ENCODE data around the gene ASPG. TPM values are rescaled to one million over a fixed set of nuclear protein-coding genes. Genes with fewer than 3 reads are reported as not detected.
A peak's percentile ranks its signal among the peaks of the same experiment; 100 is the strongest.

Gene ASPG
- total RNA-seq, 1 experiment from 2014 or later, result 3.4 TPM

DNA sequence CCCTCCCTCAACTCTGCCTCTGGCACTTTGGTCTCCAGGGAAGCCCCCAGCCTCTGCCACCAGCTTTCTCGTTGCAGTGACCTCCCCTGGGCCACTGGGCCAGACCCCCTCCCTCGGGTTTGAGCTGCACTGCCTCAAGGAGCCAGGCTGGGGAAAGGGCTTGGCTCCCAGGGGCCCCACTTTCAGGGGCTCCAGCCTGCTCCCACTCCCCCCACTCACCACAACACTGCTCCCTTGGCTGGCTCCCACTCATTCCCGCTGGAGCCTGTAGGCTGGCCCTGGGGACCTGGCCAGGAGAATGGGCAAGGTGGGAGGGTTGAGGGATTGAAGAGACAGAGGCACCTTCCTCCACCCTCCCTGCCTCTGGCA is 33.6 kb downstream of the ASPG start (continued):
- TF ChIP-seq, protein P1, sequence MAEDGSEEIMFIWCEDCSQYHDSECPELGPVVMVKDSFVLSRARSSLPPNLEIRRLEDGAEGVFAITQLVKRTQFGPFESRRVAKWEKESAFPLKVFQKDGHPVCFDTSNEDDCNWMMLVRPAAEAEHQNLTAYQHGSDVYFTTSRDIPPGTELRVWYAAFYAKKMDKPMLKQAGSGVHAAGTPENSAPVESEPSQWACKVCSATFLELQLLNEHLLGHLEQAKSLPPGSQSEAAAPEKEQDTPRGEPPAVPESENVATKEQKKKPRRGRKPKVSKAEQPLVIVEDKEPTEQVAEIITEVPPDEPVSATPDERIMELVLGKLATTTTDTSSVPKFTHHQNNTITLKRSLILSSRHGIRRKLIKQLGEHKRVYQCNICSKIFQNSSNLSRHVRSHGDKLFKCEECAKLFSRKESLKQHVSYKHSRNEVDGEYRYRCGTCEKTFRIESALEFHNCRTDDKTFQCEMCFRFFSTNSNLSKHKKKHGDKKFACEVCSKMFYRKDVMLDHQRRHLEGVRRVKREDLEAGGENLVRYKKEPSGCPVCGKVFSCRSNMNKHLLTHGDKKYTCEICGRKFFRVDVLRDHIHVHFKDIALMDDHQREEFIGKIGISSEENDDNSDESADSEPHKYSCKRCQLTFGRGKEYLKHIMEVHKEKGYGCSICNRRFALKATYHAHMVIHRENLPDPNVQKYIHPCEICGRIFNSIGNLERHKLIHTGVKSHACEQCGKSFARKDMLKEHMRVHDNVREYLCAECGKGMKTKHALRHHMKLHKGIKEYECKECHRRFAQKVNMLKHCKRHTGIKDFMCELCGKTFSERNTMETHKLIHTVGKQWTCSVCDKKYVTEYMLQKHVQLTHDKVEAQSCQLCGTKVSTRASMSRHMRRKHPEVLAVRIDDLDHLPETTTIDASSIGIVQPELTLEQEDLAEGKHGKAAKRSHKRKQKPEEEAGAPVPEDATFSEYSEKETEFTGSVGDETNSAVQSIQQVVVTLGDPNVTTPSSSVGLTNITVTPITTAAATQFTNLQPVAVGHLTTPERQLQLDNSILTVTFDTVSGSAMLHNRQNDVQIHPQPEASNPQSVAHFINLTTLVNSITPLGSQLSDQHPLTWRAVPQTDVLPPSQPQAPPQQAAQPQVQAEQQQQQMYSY (CRISPR knock-in tag; IDR thresholded peaks at IDR 0.05), result no peak
- TF ChIP-seq MXD4 (CRISPR knock-in tag; IDR thresholded peaks at IDR 0.05; ENCODE audit: borderline replicate concordance) (no peak), PRRX2 (CRISPR knock-in tag; IDR thresholded peaks at IDR 0.05) (no peak), ZNF121 (CRISPR knock-in tag; IDR thresholded peaks at IDR 0.05) (no peak), IRF2 (CRISPR knock-in tag; IDR thresholded peaks at IDR 0.05; ENCODE audit: borderline replicate concordance, low read depth) (no peak), EMX1 (CRISPR knock-in tag; IDR thresholded peaks at IDR 0.05) (no peak)
- TF ChIP-seq, protein P2, sequence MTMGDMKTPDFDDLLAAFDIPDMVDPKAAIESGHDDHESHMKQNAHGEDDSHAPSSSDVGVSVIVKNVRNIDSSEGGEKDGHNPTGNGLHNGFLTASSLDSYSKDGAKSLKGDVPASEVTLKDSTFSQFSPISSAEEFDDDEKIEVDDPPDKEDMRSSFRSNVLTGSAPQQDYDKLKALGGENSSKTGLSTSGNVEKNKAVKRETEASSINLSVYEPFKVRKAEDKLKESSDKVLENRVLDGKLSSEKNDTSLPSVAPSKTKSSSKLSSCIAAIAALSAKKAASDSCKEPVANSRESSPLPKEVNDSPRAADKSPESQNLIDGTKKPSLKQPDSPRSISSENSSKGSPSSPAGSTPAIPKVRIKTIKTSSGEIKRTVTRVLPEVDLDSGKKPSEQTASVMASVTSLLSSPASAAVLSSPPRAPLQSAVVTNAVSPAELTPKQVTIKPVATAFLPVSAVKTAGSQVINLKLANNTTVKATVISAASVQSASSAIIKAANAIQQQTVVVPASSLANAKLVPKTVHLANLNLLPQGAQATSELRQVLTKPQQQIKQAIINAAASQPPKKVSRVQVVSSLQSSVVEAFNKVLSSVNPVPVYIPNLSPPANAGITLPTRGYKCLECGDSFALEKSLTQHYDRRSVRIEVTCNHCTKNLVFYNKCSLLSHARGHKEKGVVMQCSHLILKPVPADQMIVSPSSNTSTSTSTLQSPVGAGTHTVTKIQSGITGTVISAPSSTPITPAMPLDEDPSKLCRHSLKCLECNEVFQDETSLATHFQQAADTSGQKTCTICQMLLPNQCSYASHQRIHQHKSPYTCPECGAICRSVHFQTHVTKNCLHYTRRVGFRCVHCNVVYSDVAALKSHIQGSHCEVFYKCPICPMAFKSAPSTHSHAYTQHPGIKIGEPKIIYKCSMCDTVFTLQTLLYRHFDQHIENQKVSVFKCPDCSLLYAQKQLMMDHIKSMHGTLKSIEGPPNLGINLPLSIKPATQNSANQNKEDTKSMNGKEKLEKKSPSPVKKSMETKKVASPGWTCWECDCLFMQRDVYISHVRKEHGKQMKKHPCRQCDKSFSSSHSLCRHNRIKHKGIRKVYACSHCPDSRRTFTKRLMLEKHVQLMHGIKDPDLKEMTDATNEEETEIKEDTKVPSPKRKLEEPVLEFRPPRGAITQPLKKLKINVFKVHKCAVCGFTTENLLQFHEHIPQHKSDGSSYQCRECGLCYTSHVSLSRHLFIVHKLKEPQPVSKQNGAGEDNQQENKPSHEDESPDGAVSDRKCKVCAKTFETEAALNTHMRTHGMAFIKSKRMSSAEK (CRISPR knock-in tag; IDR thresholded peaks at IDR 0.05; ENCODE audit: borderline replicate concordance), result no peak

DNA sequence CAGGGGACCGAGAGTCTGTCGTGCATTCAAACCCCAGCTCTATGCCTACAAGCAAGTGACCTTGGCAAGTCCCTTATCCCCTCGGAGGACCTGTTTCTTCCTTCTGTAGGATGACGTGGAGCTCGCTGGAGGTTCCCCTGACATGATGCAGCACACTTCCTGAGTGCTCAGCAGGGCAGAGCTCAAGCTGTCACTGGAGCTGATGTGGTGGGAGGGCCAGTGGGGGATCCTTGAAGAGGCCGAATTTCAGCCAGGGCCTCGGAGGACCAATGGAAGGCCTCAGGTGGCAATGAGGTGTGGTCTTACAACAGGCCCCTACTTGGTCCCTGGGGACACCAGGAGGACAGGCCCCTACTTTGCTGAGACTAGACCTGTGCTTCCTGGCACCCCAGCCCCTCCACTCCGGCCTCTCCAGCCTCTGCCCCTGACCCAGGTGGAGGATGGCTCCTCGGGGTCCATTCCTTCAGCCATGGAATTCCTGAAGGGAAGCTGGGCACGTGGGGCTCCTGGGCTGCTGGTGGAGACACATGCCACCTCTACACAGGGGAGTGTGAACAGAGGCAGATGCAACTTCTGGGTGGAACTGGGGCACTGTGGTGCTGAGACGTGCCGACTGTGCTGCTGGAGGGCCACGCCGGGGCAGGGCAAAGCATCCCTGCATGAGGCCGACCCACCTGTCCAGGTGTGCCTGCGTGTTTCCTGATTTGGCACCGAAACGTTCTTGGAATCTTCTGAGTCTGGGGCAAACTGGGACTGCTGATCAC is 34.2 kb downstream of the ASPG start:
- DNase-seq (ENCODE audit: low spot score) (peak; percentile 10), ATAC-seq (no peak)
- Mint-ChIP-seq H3K4me1 (peaks cover 4% of the 10 kb centered on the region), H3K27ac (no peak overlapping the region), H3K36me3 (peaks cover 6% of the 10 kb centered on the region), H3K27me3 (ENCODE audit: low read depth) (peaks cover 29% of the 10 kb centered on the region), H3K4me3 (no peak overlapping the region), H3K9me3 (peaks cover 7% of the 10 kb centered on the region)
- CTCF ChIA-PET, result interaction anchor here (1.0 to 2.1 kb wide), 4 partner anchors 23 to 445 kb away, joined by 4 to 9 read pairs (median 7); no protein-coding TSS in a partner anchor
- POLR2A ChIA-PET, result no interaction called here
- TF ChIP-seq JUN (CRISPR knock-in tag; IDR thresholded peaks at IDR 0.05) (no peak), NFE2L1 (CRISPR knock-in tag; IDR thresholded peaks at IDR 0.05) (no peak), ZNF396 (CRISPR knock-in tag; IDR thresholded peaks at IDR 0.05; ENCODE audit: borderline replicate concordance) (no peak), FOXK1 (CRISPR knock-in tag; IDR thresholded peaks at IDR 0.05) (no peak)
- TF ChIP-seq, protein P3, sequence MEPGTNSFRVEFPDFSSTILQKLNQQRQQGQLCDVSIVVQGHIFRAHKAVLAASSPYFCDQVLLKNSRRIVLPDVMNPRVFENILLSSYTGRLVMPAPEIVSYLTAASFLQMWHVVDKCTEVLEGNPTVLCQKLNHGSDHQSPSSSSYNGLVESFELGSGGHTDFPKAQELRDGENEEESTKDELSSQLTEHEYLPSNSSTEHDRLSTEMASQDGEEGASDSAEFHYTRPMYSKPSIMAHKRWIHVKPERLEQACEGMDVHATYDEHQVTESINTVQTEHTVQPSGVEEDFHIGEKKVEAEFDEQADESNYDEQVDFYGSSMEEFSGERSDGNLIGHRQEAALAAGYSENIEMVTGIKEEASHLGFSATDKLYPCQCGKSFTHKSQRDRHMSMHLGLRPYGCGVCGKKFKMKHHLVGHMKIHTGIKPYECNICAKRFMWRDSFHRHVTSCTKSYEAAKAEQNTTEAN (CRISPR knock-in tag; IDR thresholded peaks at IDR 0.05), result no peak
- TF ChIP-seq, protein P4, sequence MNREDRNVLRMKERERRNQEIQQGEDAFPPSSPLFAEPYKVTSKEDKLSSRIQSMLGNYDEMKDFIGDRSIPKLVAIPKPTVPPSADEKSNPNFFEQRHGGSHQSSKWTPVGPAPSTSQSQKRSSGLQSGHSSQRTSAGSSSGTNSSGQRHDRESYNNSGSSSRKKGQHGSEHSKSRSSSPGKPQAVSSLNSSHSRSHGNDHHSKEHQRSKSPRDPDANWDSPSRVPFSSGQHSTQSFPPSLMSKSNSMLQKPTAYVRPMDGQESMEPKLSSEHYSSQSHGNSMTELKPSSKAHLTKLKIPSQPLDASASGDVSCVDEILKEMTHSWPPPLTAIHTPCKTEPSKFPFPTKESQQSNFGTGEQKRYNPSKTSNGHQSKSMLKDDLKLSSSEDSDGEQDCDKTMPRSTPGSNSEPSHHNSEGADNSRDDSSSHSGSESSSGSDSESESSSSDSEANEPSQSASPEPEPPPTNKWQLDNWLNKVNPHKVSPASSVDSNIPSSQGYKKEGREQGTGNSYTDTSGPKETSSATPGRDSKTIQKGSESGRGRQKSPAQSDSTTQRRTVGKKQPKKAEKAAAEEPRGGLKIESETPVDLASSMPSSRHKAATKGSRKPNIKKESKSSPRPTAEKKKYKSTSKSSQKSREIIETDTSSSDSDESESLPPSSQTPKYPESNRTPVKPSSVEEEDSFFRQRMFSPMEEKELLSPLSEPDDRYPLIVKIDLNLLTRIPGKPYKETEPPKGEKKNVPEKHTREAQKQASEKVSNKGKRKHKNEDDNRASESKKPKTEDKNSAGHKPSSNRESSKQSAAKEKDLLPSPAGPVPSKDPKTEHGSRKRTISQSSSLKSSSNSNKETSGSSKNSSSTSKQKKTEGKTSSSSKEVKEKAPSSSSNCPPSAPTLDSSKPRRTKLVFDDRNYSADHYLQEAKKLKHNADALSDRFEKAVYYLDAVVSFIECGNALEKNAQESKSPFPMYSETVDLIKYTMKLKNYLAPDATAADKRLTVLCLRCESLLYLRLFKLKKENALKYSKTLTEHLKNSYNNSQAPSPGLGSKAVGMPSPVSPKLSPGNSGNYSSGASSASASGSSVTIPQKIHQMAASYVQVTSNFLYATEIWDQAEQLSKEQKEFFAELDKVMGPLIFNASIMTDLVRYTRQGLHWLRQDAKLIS (CRISPR knock-in tag; IDR thresholded peaks at IDR 0.05; ENCODE audit: borderline replicate concordance), result no peak
- TF ChIP-seq, protein P5, sequence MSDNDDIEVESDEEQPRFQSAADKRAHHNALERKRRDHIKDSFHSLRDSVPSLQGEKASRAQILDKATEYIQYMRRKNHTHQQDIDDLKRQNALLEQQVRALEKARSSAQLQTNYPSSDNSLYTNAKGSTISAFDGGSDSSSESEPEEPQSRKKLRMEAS (CRISPR knock-in tag; IDR thresholded peaks at IDR 0.05), result no peak
- TF ChIP-seq, protein P6, sequence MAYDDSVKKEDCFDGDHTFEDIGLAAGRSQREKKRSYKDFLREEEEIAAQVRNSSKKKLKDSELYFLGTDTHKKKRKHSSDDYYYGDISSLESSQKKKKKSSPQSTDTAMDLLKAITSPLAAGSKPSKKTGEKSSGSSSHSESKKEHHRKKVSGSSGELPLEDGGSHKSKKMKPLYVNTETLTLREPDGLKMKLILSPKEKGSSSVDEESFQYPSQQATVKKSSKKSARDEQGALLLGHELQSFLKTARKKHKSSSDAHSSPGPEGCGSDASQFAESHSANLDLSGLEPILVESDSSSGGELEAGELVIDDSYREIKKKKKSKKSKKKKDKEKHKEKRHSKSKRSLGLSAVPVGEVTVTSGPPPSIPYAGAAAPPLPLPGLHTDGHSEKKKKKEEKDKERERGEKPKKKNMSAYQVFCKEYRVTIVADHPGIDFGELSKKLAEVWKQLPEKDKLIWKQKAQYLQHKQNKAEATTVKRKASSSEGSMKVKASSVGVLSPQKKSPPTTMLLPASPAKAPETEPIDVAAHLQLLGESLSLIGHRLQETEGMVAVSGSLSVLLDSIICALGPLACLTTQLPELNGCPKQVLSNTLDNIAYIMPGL (CRISPR knock-in tag; IDR thresholded peaks at IDR 0.05), result no peak
- TF ChIP-seq, protein P7, sequence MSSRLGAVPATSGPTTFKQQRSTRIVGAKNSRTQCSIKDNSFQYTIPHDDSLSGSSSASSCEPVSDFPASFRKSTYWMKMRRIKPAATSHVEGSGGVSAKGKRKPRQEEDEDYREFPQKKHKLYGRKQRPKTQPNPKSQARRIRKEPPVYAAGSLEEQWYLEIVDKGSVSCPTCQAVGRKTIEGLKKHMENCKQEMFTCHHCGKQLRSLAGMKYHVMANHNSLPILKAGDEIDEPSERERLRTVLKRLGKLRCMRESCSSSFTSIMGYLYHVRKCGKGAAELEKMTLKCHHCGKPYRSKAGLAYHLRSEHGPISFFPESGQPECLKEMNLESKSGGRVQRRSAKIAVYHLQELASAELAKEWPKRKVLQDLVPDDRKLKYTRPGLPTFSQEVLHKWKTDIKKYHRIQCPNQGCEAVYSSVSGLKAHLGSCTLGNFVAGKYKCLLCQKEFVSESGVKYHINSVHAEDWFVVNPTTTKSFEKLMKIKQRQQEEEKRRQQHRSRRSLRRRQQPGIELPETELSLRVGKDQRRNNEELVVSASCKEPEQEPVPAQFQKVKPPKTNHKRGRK (CRISPR knock-in tag; IDR thresholded peaks at IDR 0.05; ENCODE audit: borderline replicate concordance), result no peak
- TF ChIP-seq, protein P8, sequence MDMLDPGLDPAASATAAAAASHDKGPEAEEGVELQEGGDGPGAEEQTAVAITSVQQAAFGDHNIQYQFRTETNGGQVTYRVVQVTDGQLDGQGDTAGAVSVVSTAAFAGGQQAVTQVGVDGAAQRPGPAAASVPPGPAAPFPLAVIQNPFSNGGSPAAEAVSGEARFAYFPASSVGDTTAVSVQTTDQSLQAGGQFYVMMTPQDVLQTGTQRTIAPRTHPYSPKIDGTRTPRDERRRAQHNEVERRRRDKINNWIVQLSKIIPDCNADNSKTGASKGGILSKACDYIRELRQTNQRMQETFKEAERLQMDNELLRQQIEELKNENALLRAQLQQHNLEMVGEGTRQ (CRISPR knock-in tag; IDR thresholded peaks at IDR 0.05), result no peak
